Smooth muscle cell of the brain vasculature (primary cell): ENCODE measurements around the gene PAN3.

Experiments
- DNase-seq: peaks from one replicate; pipeline ENCODE4 v3.0.0-alpha.2; 2012; ENCODE audit warnings: low read depth, low spot score

PAN3 gene

DNA sequence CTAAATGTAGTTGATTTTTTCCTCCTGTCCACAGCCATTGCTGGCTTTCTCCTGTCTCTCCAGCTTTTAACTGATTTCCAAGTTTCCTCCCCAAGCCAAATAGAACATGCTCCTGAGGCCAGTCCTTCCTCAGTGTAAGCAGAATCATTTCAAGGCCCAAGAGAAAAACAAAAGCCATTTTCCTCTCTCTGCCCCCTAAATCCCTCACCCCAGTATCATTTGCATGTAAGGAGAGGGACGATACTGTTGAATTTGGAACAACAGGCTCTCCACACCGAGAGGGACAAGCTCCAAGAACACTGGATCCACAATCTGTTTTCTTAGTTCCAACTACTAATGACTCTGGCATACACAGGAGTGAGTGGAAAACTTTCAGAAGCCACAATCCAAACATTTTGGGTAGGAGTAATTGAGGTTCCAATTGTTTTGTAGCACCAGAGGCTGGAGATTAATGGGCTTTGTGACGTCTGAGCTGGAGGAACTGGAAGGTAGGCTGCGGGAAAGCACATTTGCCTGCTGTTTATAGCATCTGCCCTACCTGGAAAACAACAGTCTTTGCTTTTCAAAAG, 199.7 kb downstream of the PAN3 start:
- no peak for DNase-seq

DNA sequence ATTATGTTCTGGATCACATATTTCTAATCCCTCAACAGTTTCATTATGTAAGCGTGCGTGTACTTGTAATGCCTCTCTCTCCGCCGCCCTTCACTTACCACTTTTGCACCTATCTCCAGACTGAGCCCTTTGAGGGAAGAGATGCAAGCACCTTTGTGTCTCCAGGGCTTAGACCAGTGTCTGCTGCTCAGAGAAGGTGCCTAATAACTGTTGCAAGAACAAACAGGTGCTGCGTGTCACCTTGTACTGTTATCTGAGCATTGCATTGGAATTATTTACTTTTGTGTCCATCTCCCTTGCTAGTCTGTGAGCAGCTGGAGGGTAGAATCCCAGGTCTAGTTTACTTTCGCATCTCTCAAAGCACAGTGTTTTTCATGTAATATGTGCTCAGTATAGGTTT, 200.4 kb downstream of the PAN3 start:
- no peak for DNase-seq

DNA sequence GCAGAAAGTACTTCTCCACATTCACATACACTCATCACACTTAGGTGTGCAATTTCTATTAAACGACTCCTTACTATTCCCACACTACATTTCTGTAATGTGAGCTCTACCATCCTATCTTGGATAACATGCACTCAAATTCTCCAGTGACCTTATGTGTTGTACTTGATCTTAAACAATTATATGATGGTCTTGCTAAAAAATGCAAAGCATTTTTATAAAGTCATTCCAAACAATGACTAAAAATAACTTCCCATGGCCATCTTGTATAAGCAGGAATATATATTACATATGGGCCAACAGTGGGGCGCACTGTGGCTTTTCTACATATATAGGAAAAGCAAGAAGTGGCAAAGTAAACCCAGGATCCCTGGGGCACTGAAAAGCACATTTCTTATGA, 201.1 kb downstream of the PAN3 start:
- no peak for DNase-seq

DNA sequence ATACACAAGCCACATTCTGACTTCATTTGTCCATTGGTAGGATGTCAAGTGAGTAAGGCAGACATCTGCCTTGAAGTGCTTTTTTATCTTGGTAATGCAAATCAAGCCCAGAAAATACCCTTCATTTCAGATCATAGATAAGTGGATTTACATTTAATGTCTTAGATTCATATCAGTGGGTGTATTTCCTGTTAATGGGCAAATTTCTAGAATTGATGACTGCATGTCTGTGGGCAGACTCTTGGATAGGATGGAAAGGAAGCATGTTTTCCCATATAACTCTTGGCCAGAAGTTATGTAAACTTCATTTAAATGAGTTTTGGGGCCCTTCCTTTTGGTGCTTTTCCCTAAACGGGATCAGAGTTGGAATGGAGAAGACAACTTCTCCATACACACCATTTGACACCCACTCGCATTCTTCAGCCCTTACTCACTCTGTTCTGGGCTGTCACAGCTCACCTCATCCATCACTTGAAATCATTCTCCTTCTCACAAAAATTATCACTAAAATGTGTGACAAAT, 202.0 kb downstream of the PAN3 start:
- no peak for DNase-seq

DNA sequence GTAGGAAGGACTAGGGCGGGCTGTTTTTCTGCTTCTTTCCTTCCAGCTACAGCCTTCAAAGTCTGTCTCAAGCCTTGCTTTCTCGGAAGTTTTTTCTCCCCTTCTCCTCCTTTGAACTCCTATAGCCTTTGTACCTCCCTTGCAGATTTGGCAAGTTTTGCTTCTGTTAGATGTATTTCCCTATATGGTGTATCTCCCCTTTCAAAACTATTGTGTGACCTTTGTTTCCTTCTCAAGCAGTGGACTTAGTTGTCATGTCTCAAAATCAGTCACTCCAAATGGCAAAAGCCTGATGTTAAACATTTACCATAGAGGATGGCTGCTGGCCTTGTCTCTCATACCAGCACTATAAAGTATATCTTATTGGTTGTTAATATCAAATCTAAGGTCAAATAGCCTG, 203.9 kb downstream of the PAN3 start:
- no peak for DNase-seq

DNA sequence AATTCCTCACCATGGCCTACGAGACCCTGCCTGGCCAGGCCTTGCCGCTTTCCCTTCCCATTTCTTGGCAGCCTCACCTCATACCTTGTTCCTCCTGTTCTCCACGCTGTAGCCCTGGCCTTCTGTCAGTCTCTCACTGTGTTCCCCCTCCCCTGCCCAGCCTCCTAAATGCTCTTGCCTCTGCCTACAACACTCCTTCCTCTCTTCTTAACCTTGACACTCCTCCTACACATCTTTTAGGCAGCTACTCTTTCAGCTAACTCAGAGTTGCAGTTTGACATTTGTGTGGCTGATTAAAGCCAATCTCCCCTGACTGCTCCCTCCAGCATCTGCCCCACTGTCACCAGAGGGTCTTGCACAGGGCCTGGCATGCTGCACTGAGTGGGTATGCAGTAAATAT, 205.8 kb downstream of the PAN3 start:
- no peak for DNase-seq
